Esophagus squamous epithelium (tissue), 4 donors: Measurements from ENCODE around the gene RXFP1.

ENCODE experiments used
- POLR2A ChIP-seq, 4 donors: fragments of 450-650 bp; IDR thresholded peaks; one replicate each; pipeline ENCODE4 v1.6.1; 2017; ENCODE audit warnings: antibody characterized with exemption in 4 of 4, mild to moderate bottlenecking in 4 of 4, moderate library complexity in 3 of 4
- TF ChIP-seq, protein P1 (sequence below), 6 experiments: fragments of 450-650 bp in 4 of 6; fragments of 200-600 bp in 2 of 6; sonication (generic) in 2 of 6; IDR thresholded peaks; one replicate each; pipeline ENCODE4 v1.5.1; 2016 to 2019; ENCODE audit warnings: antibody characterized with exemption in 6 of 6, mild to moderate bottlenecking in 4 of 6, moderate library complexity in 4 of 6

DNA sequence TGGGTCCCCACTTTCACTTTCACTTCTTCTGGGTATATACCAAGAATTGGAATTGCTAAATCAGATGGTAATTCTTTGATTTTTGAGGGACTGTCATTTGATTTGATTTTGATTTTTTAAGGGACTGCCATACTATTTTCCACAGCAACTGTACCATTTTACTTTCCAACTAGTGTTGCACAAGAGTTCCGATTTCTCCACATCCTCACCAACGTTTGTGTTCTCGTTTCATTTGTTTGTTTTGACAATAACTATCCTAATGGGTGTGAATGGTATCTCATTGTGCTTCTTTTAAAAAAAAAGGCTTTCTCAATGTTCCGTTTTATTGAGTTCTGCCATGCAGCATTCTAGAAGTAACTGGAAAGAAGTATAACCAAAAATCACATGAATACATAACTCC is 87.4 kb downstream of the RXFP1 start:
- TF ChIP-seq, protein P1, sequence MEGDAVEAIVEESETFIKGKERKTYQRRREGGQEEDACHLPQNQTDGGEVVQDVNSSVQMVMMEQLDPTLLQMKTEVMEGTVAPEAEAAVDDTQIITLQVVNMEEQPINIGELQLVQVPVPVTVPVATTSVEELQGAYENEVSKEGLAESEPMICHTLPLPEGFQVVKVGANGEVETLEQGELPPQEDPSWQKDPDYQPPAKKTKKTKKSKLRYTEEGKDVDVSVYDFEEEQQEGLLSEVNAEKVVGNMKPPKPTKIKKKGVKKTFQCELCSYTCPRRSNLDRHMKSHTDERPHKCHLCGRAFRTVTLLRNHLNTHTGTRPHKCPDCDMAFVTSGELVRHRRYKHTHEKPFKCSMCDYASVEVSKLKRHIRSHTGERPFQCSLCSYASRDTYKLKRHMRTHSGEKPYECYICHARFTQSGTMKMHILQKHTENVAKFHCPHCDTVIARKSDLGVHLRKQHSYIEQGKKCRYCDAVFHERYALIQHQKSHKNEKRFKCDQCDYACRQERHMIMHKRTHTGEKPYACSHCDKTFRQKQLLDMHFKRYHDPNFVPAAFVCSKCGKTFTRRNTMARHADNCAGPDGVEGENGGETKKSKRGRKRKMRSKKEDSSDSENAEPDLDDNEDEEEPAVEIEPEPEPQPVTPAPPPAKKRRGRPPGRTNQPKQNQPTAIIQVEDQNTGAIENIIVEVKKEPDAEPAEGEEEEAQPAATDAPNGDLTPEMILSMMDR (IDR thresholded peaks at IDR 0.05): no peak
- TF ChIP-seq POLR2A (IDR thresholded peaks at IDR 0.05): no peak
